NB4 (cell line): Measurements from ENCODE around the gene ZMAT5.

ENCODE experiments used
- POLR2A ChIP-seq: IDR thresholded peaks from 2 replicates; pipeline ENCODE4 v1.6.1; 2011; ENCODE audit warnings: mild to moderate bottlenecking; ENCODE audit not compliant: insufficient read length; ENCODE audit errors: extremely low read depth
- TF ChIP-seq, protein P1 (sequence below): IDR thresholded peaks from one replicate; pipeline ENCODE4 v1.5.1; 2012; ENCODE audit warnings: low read depth, low read length
- TF ChIP-seq, protein P2 (sequence below): IDR thresholded peaks from 2 replicates; pipeline ENCODE4 v1.6.1; 2011; ENCODE audit warnings: low read depth, low read length

DNA sequence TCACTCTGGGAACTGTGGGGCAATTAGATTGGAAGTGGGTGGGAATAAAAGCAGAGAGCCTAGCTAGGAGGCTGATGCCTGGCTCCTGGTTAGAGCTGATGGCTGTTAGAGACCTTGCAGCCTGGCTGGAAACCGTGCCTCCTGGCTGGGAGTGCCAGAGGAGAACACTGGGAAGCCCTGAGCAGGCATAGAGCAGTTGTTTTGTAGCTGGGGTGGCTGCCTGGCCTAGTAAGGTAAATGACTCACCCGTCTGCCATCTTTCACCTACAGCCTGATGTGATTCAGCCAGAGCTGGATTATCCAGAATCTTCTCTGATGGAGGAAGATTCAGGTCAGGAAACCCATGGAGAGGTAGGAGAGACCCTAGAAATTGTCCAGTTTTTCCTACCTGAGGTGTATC, 6.4 kb upstream of the ZMAT5 start:
- TF ChIP-seq, protein P1, sequence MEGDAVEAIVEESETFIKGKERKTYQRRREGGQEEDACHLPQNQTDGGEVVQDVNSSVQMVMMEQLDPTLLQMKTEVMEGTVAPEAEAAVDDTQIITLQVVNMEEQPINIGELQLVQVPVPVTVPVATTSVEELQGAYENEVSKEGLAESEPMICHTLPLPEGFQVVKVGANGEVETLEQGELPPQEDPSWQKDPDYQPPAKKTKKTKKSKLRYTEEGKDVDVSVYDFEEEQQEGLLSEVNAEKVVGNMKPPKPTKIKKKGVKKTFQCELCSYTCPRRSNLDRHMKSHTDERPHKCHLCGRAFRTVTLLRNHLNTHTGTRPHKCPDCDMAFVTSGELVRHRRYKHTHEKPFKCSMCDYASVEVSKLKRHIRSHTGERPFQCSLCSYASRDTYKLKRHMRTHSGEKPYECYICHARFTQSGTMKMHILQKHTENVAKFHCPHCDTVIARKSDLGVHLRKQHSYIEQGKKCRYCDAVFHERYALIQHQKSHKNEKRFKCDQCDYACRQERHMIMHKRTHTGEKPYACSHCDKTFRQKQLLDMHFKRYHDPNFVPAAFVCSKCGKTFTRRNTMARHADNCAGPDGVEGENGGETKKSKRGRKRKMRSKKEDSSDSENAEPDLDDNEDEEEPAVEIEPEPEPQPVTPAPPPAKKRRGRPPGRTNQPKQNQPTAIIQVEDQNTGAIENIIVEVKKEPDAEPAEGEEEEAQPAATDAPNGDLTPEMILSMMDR = no peak
- no peak for TF ChIP-seq POLR2A
- TF ChIP-seq, protein P2, sequence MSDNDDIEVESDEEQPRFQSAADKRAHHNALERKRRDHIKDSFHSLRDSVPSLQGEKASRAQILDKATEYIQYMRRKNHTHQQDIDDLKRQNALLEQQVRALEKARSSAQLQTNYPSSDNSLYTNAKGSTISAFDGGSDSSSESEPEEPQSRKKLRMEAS = no peak
